HepG2 (cell line): Measurements from ENCODE around the gene DNAJB11. TPM values are rescaled to one million over a fixed set of nuclear protein-coding genes. Genes with fewer than 3 reads are reported as not detected.

Experiments used
- EEA1 ChIP-seq: sonication (generic); formaldehyde crosslinking; IDR thresholded peaks from 2 replicates; pipeline ENCODE4 v1.5.1; 2020; ENCODE audit warnings: mild to moderate bottlenecking, missing genetic modification reagents, borderline replicate concordance
- KDM4B ChIP-seq: sonication (generic); formaldehyde crosslinking; IDR thresholded peaks from 2 replicates; pipeline ENCODE4 v1.4.0; 2020; ENCODE audit warnings: missing genetic modification reagents
- MAFF ChIP-seq: IDR thresholded peaks from 2 replicates; pipeline ENCODE4 v1.6.1; 2011; ENCODE audit warnings: low read depth, low read length, improper control_type of control experiment
- MXI1 ChIP-seq: IDR thresholded peaks from 3 replicates; pipeline ENCODE4 v1.6.1; 2012; ENCODE audit warnings: low read depth, low read length, inconsistent platforms, borderline replicate concordance
- POLR2G ChIP-seq: fragments of 200-400 bp; formaldehyde crosslinking; IDR thresholded peaks from 2 replicates; pipeline ENCODE4 v1.6.1; 2018; ENCODE audit warnings: mild to moderate bottlenecking, low read depth, low read length, moderate library complexity
- SIN3A ChIP-seq: IDR thresholded peaks from 2 replicates; pipeline ENCODE4 v1.6.1; 2011; ENCODE audit warnings: low read depth, mild to moderate bottlenecking, control low read depth, low read length, borderline replicate concordance
- TEAD3 ChIP-seq: optimal IDR thresholded peaks from 2 replicates; pipeline ENCODE3; 2016; ENCODE audit warnings: borderline replicate concordance
- ZNF3 ChIP-seq: IDR thresholded peaks from 2 replicates; pipeline ENCODE4 v1.7.0; 2017; ENCODE audit warnings: inconsistent platforms
- ZNF354B ChIP-seq: sonication (generic); formaldehyde crosslinking; IDR thresholded peaks from 2 replicates; pipeline ENCODE4 v1.8.0; 2022; ENCODE audit warnings: mild to moderate bottlenecking, missing genetic modification reagents
- ZNF558 ChIP-seq: sonication (generic); formaldehyde crosslinking; IDR thresholded peaks from 2 replicates; pipeline ENCODE4 v1.9.0; 2022; ENCODE audit warnings: mild to moderate bottlenecking, missing genetic modification reagents, borderline replicate concordance
- ZNF709 ChIP-seq: sonication (generic); formaldehyde crosslinking; IDR thresholded peaks from 2 replicates; pipeline ENCODE4 v1.5.0; 2020; ENCODE audit warnings: mild to moderate bottlenecking, missing genetic modification reagents
- polyA plus RNA-seq, 8 experiments: library from polyadenylated mRNA; depleted of rRNA in 3 of 8; stranded (reverse) in 7 of 8; unstranded in 1 of 8; fragments of >200 nt; fragmentation: Illumina TruSeq in 4 of 8; extraction: Trizol in 4 of 8; gene quantifications; 2 replicates each; pipeline versions ENCODE4 v1.2.1 to v1.2.3, GENCODE V29; 2011 to 2016; ENCODE audit warnings: low read depth in 4 of 8, missing spikeins in 1 of 8, mixed read lengths in 1 of 8; ENCODE audit not compliant: insufficient read depth in 1 of 8
- total RNA-seq, 5 experiments: library from RNA; depleted of rRNA; stranded (reverse); fragments of >200 nt; fragmentation: Illumina TruSeq; extraction: Trizol; gene quantifications; 2 replicates each; pipeline ENCODE4 v1.2.3, GENCODE V29; 2016; ENCODE audit warnings: low read depth in 1 of 5
- TF ChIP-seq, protein P1 (sequence below): sonication (generic); formaldehyde crosslinking; IDR thresholded peaks from 2 replicates; pipeline ENCODE4 v1.8.1; 2023; ENCODE audit warnings: mild to moderate bottlenecking, missing genetic modification reagents
- TF ChIP-seq, protein P2 (sequence below): IDR thresholded peaks from 2 replicates; pipeline ENCODE4 v1.6.1; 2016; ENCODE audit warnings: missing biosample characterization, missing genetic modification reagents, low read depth
- TF ChIP-seq, protein P3 (sequence below): sonication (generic); formaldehyde crosslinking; IDR thresholded peaks from 2 replicates; pipeline ENCODE4 v1.5.0; 2020; ENCODE audit warnings: mild to moderate bottlenecking, low read depth, missing genetic modification reagents, borderline replicate concordance
- TF ChIP-seq, protein P4 (sequence below): sonication (generic); formaldehyde crosslinking; IDR thresholded peaks from 2 replicates; pipeline ENCODE4 v1.8.0; 2022; ENCODE audit warnings: mild to moderate bottlenecking, missing genetic modification reagents, moderate library complexity
- TF ChIP-seq, protein P5 (sequence below): IDR thresholded peaks from 2 replicates; pipeline ENCODE4 v1.6.1; 2012; ENCODE audit warnings: inconsistent platforms
- TF ChIP-seq, protein P6 (sequence below): sonication (generic); formaldehyde crosslinking; IDR thresholded peaks from 2 replicates; pipeline ENCODE4 v1.8.0; 2023; ENCODE audit warnings: mild to moderate bottlenecking, missing genetic modification reagents
- TF ChIP-seq, protein P7 (sequence below): sonication (generic); formaldehyde crosslinking; IDR thresholded peaks from 2 replicates; pipeline ENCODE4 v1.5.0; 2020; ENCODE audit warnings: mild to moderate bottlenecking, missing genetic modification reagents, borderline replicate concordance

DNAJB11 gene
- total and polyA plus RNA-seq, 2 of the 13 experiments (the other 11 are each of a cell fraction or from before 2014, with no cell fraction given) = 41.0 to 132 TPM

DNA sequence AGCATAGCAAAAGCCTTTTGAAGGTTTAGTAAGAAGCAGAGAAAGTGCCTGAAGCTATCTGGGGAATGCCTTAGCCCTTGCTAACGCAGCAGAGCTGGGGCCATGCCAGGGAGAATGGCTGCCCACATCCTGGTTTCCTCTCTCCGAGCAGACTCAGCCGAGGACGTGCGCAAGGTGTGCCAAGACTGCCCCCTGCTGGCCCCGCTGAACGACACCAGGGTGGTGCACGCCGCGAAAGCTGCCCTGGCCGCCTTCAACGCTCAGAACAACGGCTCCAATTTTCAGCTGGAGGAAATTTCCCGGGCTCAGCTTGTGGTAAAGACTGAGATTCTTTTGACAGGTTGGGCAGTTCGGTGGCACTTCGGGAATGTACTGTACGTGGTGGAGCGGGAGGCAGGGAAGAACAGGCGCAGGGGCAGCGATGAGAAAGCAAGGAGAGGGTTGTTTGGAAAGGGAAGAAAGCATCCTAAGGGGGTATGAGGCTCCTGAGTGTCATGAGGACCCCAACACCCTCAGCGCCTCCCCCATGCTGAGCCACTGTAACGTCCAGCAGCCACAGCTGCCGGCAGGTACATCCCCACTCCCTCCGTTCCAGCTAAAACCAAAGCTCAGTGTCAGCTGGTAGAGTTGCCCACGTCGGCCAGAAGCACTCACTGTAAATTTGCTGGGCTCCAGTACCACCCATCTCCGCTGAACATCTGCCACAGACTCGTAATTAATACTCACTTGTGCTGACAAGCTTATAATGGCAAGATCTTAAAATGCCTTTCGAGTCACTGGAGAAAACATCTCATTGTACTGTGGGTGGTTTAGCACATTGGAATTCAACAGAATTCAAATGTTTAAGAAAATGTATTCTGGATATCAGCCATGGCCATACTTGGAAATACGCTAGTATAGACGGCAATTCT is 46.8 kb downstream of the DNAJB11 start (continued):
- TF ChIP-seq MAFF = no peak
- TF ChIP-seq, protein P1, sequence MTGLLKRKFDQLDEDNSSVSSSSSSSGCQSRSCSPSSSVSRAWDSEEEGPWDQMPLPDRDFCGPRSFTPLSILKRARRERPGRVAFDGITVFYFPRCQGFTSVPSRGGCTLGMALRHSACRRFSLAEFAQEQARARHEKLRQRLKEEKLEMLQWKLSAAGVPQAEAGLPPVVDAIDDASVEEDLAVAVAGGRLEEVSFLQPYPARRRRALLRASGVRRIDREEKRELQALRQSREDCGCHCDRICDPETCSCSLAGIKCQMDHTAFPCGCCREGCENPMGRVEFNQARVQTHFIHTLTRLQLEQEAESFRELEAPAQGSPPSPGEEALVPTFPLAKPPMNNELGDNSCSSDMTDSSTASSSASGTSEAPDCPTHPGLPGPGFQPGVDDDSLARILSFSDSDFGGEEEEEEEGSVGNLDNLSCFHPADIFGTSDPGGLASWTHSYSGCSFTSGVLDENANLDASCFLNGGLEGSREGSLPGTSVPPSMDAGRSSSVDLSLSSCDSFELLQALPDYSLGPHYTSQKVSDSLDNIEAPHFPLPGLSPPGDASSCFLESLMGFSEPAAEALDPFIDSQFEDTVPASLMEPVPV = peak; percentile 86; the same call in 1 of the 2 replicates
- TF ChIP-seq TEAD3 (CRISPR knock-in tag) = peak; percentile 31
- TF ChIP-seq, protein P2, sequence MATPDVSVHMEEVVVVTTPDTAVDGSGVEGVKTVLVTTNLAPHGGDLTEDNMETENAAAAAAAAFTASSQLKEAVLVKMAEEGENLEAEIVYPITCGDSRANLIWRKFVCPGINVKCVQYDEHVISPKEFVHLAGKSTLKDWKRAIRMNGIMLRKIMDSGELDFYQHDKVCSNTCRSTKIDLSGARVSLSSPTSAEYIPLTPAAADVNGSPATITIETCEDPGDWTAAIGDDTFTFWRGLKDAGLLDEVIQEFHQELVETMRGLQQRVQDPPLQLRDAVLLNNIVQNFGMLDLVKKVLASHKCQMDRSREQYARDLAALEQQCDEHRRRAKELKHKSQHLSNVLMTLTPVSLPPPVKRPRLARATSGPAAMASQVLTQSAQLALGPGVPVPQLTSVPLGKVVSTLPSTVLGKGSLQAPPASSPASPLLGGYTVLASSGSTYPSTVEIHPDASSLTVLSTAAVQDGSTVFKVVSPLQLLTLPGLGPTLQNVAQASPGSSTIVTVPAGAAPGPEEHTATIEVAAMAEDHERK (CRISPR knock-in tag) = no peak
- TF ChIP-seq, protein P3, sequence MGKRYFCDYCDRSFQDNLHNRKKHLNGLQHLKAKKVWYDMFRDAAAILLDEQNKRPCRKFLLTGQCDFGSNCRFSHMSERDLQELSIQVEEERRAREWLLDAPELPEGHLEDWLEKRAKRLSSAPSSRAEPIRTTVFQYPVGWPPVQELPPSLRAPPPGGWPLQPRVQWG = 0 out of 2 replicates have a peak, but pooled peaks have one; percentile 92
- TF ChIP-seq KDM4B = peak; percentile 35; the same call in 1 of the 2 replicates
- TF ChIP-seq EEA1 (CRISPR knock-in tag) = no peak; the same call in 1 of the 2 replicates
- TF ChIP-seq SIN3A = no peak
- TF ChIP-seq, protein P4, sequence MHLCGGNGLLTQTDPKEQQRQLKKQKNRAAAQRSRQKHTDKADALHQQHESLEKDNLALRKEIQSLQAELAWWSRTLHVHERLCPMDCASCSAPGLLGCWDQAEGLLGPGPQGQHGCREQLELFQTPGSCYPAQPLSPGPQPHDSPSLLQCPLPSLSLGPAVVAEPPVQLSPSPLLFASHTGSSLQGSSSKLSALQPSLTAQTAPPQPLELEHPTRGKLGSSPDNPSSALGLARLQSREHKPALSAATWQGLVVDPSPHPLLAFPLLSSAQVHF (CRISPR knock-in tag) = 0 out of 2 replicates have a peak, but pooled peaks have one; percentile 80
- TF ChIP-seq, protein P5, sequence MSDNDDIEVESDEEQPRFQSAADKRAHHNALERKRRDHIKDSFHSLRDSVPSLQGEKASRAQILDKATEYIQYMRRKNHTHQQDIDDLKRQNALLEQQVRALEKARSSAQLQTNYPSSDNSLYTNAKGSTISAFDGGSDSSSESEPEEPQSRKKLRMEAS = no peak
- TF ChIP-seq, protein P6, sequence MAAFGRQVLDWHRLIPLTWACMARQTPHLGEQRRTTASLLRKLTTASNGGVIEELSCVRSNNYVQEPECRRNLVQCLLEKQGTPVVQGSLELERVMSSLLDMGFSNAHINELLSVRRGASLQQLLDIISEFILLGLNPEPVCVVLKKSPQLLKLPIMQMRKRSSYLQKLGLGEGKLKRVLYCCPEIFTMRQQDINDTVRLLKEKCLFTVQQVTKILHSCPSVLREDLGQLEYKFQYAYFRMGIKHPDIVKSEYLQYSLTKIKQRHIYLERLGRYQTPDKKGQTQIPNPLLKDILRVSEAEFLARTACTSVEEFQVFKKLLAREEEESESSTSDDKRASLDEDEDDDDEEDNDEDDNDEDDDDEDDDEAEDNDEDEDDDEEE = peak; percentile 63; the same call in 1 of the 2 replicates
- TF ChIP-seq, protein P7, sequence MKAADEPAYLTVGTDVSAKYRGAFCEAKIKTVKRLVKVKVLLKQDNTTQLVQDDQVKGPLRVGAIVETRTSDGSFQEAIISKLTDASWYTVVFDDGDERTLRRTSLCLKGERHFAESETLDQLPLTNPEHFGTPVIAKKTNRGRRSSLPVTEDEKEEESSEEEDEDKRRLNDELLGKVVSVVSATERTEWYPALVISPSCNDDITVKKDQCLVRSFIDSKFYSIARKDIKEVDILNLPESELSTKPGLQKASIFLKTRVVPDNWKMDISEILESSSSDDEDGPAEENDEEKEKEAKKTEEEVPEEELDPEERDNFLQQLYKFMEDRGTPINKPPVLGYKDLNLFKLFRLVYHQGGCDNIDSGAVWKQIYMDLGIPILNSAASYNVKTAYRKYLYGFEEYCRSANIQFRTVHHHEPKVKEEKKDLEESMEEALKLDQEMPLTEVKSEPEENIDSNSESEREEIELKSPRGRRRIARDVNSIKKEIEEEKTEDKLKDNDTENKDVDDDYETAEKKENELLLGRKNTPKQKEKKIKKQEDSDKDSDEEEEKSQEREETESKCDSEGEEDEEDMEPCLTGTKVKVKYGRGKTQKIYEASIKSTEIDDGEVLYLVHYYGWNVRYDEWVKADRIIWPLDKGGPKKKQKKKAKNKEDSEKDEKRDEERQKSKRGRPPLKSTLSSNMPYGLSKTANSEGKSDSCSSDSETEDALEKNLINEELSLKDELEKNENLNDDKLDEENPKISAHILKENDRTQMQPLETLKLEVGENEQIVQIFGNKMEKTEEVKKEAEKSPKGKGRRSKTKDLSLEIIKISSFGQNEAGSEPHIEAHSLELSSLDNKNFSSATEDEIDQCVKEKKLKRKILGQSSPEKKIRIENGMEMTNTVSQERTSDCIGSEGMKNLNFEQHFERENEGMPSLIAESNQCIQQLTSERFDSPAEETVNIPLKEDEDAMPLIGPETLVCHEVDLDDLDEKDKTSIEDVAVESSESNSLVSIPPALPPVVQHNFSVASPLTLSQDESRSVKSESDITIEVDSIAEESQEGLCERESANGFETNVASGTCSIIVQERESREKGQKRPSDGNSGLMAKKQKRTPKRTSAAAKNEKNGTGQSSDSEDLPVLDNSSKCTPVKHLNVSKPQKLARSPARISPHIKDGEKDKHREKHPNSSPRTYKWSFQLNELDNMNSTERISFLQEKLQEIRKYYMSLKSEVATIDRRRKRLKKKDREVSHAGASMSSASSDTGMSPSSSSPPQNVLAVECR = peak; percentile 62; the same call in 1 of the 2 replicates
- TF ChIP-seq ZNF354B (CRISPR knock-in tag) = peak; percentile 16; the same call in 1 of the 2 replicates
- 0 out of 2 replicates have a peak, but pooled peaks have one; percentile 52 for TF ChIP-seq ZNF558
- TF ChIP-seq ZNF709 = peak; percentile 66; the same call in 1 of the 2 replicates
- TF ChIP-seq POLR2G = peak; percentile 56
- TF ChIP-seq MXI1 = 0 out of 3 replicates have a peak, but pooled peaks have one; percentile 45
- TF ChIP-seq ZNF3 (CRISPR knock-in tag) = no peak
